Transverse colon (tissue), 4 donors: ENCODE data around the gene ZFP64. TPM values are rescaled to one million over a fixed set of nuclear protein-coding genes. Genes with fewer than 3 reads are reported as not detected.

Source experiments
- DNase-seq: peaks from one replicate; pipeline ENCODE4 v3.0.0-alpha.2; 2019
- H3K27ac ChIP-seq, 4 donors: fragments of 200-600 bp; sonication (generic); 2 replicates each; pipeline ENCODE4 v1.5.1; 2016 to 2018; ENCODE audit warnings: inconsistent platforms in 4 of 4
- H3K27me3 ChIP-seq: fragments of 200-600 bp; sonication (generic); 2 replicates; pipeline ENCODE4 v1.5.1; 2017; ENCODE audit warnings: inconsistent platforms
- H3K36me3 ChIP-seq, 4 donors: fragments of 200-600 bp; sonication (generic); 2 replicates each; pipeline ENCODE4 v1.5.1; 2017 to 2019; ENCODE audit warnings: inconsistent platforms in 4 of 4
- H3K4me1 ChIP-seq, 4 donors: fragments of 200-600 bp; sonication (generic); 2 replicates each; pipeline ENCODE4 v1.5.1; 2017 to 2020; ENCODE audit warnings: inconsistent platforms in 4 of 4
- H3K4me3 ChIP-seq, 4 donors: fragments of 200-600 bp; sonication (generic); 1 replicate in 1 of 4; 2 replicates in 3 of 4; pipeline versions ENCODE4 v1.5.1 to v1.6.1; 2017 to 2019; ENCODE audit warnings: inconsistent platforms in 4 of 4
- H3K9me3 ChIP-seq, 2 donors: fragments of 200-600 bp; sonication (generic); 2 replicates each; pipeline ENCODE4 v1.5.1; 2017 to 2019; ENCODE audit warnings: inconsistent platforms in 2 of 2
- EP300 ChIP-seq: sonication (generic); formaldehyde crosslinking; IDR thresholded peaks from one replicate; pipeline ENCODE4 v1.6.1; 2017; ENCODE audit warnings: antibody characterized with exemption, low read depth
- POLR2A ChIP-seq: fragments of 450-650 bp; IDR thresholded peaks from one replicate; pipeline ENCODE4 v1.6.1; 2016; ENCODE audit warnings: antibody characterized with exemption, mild to moderate bottlenecking, moderate library complexity
- POLR2AphosphoS5 ChIP-seq, 3 donors: sonication (generic); formaldehyde crosslinking; IDR thresholded peaks; one replicate each; pipeline ENCODE4 v1.6.1; 2016; ENCODE audit warnings: antibody characterized with exemption in 3 of 3
- WGBS, 2 donors: methylation state at CpG; one replicate each; pipeline ENCODE4 v1.1.5; 2018; ENCODE audit warnings: low coverage in 1 of 2; 5-methylcytosine and 5-hydroxymethylcytosine counted together
- in situ Hi-C, 4 donors: fragments of 200-750 bp; cut with MboI; loops; one replicate each; pipeline versions ENCODE4 v1.15.0 to v1.15.1; 2017; ENCODE audit warnings: low sequenced_read_pairs in 3 of 4, low pct_ligation_motif_present in 1 of 4, low pct_unique_long_range_greater_than_20kb in 1 of 4
- intact Hi-C: fragments of 100-400 bp; cut with DNase I; formaldehyde crosslinking; loops from one replicate; pipeline ENCODE4 v1.15.1; 2023; ENCODE audit warnings: low total_unique reads
- total RNA-seq, 4 donors: library from RNA; depleted of rRNA; stranded (reverse); fragments of >200 nt; gene quantifications; one replicate each; pipeline ENCODE4 v1.1.0, GENCODE V29; 2016
- TF ChIP-seq, protein P1 (sequence below), 5 experiments: fragments of 200-600 bp in 3 of 5; fragments of 450-650 bp in 2 of 5; sonication (generic) in 3 of 5; IDR thresholded peaks; 1 replicate in 2 of 5; 2 replicates in 3 of 5; pipeline ENCODE4 v1.5.1; 2016 to 2017; ENCODE audit warnings: antibody characterized with exemption in 5 of 5, inconsistent platforms in 3 of 5, mild to moderate bottlenecking in 2 of 5, moderate library complexity in 1 of 5

ZFP64 gene
- total RNA-seq, 4 donors from 2014 or later = 18.2 to 88.6 (median 22.7) TPM

DNA sequence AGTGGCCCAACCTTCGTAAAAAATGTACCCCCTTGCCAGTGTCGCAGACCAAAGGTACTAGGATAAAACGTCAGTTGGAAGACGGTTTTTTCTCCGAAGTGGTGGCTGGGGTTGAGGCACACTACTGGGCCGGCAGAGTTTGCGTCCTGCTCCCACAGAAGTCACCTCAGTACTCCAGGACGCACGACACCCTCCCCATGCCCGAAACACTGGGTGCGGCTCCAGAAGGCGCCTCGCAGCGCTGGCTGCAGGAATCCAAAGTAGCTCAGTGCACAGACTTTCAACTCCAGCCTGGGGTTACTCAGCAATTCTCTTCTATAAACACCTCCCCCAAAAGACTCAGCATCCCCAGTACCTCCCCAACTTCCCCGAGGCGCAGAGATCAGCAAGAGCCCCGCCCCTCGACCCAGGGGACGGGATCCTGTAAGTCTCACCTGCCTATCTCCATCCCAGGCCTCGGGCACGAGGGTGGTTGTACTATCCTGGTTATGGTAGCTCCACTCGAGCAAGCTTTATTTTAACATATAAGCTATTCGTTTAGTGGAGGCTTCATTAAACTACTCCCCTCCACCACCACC is 88.2 kb downstream of the ZFP64 start:
- in situ Hi-C loops (loop anchor here in 1 of 4 donors (25.0 kb wide), 1 partner anchor 284 kb away; no protein-coding TSS in a partner anchor), intact Hi-C loops (no loop called here)
- Histone ChIP-seq H3K36me3 (no peaks in the 10 kb centered on the region), H3K9me3 (no peaks in the 10 kb centered on the region), H3K27me3 (peaks cover 36% of the 10 kb centered on the region), H3K4me1 (peaks cover 12 to 25% (median 20%) of the 10 kb centered on the region in 4 donors), H3K27ac (no peak overlapping the region), H3K4me3 (peak overlapping the region in 2 of 4 donors; percentile 27 to 47)
- WGBS, 2 donors = 59 to 80% methylated on average over 1 to 23 of the region's 23 CpGs
- TF ChIP-seq, protein P1, sequence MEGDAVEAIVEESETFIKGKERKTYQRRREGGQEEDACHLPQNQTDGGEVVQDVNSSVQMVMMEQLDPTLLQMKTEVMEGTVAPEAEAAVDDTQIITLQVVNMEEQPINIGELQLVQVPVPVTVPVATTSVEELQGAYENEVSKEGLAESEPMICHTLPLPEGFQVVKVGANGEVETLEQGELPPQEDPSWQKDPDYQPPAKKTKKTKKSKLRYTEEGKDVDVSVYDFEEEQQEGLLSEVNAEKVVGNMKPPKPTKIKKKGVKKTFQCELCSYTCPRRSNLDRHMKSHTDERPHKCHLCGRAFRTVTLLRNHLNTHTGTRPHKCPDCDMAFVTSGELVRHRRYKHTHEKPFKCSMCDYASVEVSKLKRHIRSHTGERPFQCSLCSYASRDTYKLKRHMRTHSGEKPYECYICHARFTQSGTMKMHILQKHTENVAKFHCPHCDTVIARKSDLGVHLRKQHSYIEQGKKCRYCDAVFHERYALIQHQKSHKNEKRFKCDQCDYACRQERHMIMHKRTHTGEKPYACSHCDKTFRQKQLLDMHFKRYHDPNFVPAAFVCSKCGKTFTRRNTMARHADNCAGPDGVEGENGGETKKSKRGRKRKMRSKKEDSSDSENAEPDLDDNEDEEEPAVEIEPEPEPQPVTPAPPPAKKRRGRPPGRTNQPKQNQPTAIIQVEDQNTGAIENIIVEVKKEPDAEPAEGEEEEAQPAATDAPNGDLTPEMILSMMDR (IDR thresholded peaks at IDR 0.05) = no peak
- TF ChIP-seq POLR2AphosphoS5 (IDR thresholded peaks at IDR 0.05) = no peak
- no peak for DNase-seq

DNA sequence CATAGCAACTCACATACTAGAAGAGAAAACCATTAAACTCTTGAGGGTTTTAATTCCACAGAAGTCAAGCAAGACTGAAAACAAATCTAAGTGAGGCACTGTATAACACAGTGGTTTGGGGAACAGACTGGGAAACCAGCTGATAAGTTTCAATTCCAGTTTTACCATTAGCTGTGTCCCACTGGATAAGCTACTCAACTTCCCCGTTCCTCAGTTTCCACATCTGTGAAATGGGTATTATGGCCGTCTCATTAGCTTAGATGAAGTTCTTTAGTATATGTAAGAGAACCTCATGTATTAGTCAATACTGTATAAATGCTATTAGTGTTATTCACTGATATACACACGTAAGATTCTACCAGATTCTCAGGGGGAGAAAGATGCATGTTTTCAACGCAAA is 89.0 kb downstream of the ZFP64 start:
- Histone ChIP-seq H3K4me1 (peaks cover 12 to 25% (median 20%) of the 10 kb centered on the region in 4 donors), H3K27ac (no peak overlapping the region), H3K9me3 (no peaks in the 10 kb centered on the region), H3K4me3 (no peak overlapping the region), H3K36me3 (no peaks in the 10 kb centered on the region), H3K27me3 (peaks cover 36% of the 10 kb centered on the region)
- DNase-seq = no peak
- 91 to 93% methylated on average over 4 of the region's 4 CpGs for WGBS, 2 donors
- intact Hi-C loops (no loop called here), in situ Hi-C loops (loop anchor here in 1 of 4 donors (25.0 kb wide), 1 partner anchor 285 kb away; no protein-coding TSS in a partner anchor)
- TF ChIP-seq EP300 (no peak), POLR2A (no peak), POLR2AphosphoS5 (IDR thresholded peaks at IDR 0.05) (no peak)
- TF ChIP-seq, protein P1 (IDR thresholded peaks at IDR 0.05) = no peak

DNA sequence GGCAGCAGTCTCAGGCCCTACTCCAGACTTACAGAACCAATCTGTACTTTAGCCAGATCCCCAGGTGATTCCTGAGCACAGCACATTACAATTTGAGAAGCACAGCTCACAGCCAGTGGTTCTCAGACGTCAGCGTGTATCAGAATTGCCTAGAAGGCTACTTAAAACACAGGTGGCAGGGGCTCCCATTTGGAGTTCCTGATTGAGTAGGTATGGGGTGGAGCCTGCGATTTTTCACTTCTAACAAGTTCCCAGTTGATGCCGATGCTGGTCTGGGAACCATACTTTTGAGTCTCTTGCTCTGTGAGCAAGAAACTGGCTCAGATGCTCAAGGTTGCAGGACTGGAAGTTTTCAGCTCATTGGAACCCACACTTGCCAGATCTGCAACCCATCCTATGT is 89.5 kb downstream of the ZFP64 start:
- H3K4me3 ChIP-seq = no peak overlapping the region
- H3K4me1 ChIP-seq = peaks cover 12 to 25% (median 20%) of the 10 kb centered on the region in 4 donors
- H3K36me3 ChIP-seq = no peaks in the 10 kb centered on the region
- TF ChIP-seq POLR2A (no peak), POLR2AphosphoS5 (IDR thresholded peaks at IDR 0.05) (no peak), EP300 (no peak)
- TF ChIP-seq, protein P1 (IDR thresholded peaks at IDR 0.05) = no peak
- in situ Hi-C loops = loop anchor here in 1 of 4 donors (25.0 kb wide), 1 partner anchor 285 kb away; no protein-coding TSS in a partner anchor
- 89% methylated on average over 4 of the region's 4 CpGs; no CpG with 5 or more reads in 1 of the 2 donors for WGBS, 2 donors
- H3K9me3 ChIP-seq = no peaks in the 10 kb centered on the region
- DNase-seq = no peak
- intact Hi-C loops = no loop called here
- H3K27ac ChIP-seq = no peak overlapping the region
- peaks cover 36% of the 10 kb centered on the region for H3K27me3 ChIP-seq
